GM19467 (cell line): ENCODE results near the gene DNAJC6.
"Not testable (repeated sequence)": the region's sequence is repeated elsewhere in the genome, so short reads cannot be mapped to it uniquely, and the experiment has no call there.

Experiments
- ATAC-seq: cut with Tn5 transposase; IDR thresholded peaks from one replicate; pipeline ENCODE4 v1.9.1; 2021; ENCODE audit warnings: mild to moderate bottlenecking, moderate library complexity; ENCODE audit not compliant: unreplicated experiment

The DNAJC6 gene

DNA sequence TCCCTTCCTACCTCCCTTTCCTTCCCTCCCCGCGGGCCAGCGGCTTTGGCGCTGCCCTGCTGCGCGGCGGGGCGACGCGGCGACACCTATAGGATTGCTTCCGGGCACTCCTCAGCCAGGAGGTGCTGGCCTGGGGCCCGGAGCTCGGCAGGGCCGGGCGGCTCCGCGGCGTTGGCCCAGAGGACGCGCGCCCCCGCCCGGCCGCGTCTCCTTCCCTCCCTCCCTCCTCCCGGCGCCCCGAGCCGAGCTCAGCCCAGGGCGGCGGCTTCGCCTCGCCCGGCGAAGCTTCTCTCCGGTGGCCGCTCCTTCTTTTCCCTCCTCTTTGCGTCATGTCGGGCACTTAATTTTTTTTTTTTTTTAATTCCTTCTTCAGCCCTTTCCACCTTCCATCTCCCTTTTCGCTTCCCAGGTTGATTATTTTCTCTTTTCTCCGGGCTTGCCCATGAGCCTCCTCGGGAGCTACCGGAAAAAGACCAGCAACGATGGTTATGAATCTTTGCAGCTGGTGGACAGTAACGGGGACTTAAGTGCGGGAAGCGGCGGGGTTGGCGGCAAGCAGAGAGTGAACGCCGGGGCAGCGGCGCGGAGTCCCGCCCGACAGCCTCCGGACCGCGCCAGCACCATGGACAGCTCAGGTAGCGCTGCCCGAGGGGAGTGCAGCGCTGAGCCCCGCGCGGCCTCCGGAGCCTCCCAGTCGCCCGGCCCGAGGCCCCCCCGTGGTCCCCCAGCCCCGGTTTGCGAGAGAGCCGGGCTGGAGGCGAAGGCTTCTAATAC, at the start of gene DNAJC6:
DNAJC6 (plus strand) TSS at position 240 of the 774 bp plus-strand sequence; CDS start at position 443, 203 bp downstream.
- ATAC-seq: no peak

DNA sequence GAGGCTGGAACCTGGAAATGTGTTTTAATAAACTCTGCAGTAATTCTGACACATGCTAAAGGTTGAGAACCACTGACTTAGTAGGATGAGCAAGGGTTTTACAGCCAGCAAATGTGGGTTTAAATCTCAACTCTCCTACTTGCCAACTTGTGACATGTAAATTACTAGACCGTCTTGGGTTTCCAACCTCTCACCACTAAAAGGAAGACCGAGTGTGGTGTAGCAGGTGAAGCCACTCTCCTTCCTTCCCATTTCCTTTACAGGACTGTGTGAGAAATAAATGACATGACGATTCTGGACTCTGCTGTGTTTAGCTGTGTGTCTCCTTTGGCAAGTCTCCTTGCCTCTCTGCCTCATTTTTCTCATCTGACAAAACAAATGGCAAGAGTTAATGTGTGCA, 49.5 kb upstream of the DNAJC6 start:
- no peak for ATAC-seq

DNA sequence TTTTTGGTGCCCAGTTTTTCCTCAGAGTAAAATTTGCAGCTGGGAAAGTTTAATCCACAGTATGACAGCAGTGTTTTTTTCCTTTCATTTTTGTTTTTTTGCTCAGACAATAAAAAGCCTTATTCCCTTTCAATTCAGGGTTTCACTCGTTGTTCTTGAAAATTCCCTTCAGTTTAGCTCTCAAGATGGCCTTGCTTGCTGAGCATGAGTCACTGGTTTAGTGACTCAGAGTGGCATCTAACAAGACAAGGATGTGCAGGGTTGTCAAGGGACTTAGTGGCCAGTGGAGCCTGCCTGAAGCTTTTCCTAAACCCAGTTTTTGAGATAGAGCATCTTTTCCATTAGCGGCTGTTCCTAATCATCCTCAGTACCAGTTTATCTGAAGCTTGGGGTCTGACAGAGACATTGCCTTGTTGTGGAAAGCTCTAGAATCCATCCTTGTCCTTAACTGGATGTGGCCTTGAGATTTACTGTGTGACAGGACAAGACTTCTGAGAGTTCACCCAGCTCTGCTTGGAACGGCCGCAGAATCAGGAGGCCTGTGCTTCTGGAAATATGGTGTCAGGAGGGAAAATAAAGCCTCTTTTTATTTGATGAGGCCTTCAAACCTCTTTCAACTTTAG, 48.4 kb upstream of the DNAJC6 start:
- no peak for ATAC-seq

DNA sequence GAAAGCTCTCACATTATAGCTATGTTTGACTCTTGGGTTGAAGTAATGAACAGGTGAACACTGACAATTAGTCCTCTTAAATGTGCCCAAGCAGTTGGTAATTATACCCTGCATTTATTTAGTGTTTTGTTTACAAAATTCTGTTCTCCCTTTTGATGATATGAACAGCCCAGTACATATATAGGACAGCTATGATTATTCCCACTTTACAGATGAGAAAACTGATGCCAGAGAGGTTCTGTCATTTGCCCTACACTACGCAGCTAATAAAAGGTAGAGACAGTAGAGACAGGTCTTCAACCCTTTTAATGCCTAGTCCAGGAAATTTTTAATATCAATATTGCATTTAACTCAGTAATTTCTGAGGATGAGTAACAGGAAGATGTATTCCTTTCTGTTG, 46.1 kb upstream of the DNAJC6 start:
- ATAC-seq: no peak

DNA sequence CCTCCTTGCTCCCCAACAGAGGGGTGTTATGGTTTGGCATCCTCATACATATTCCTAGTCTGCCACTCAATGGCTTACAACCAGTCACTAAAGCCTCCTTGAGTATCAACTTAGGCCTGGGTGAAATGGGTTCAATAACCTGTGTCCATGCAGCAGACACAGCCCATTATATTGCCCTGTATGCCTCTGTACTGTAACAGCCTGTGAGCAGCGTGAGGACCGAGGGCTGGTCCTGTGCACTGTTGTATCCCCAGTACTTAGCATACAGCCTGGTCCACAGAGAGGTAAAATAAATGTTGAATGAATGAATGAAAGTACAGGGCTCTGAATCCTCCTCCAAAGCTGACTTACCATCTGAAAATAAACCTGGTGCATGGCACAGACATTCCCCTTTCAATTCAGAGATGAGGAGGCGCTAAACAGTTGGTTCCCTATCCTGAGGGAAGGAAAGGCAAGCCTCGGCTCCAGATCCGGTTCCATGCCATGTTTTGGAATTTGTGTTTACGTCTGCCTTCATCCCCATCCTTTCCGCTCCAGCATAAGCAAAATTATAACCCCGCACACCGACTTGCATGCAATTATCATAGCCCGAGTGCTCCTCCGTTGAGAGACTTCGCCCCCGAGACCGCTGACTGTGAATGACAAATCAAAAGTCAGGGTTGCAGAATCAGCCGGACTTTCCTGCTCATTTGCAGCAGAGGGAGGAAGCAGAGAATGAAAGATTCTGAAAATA, 45.0 kb upstream of the DNAJC6 start:
- no peak for ATAC-seq

DNA sequence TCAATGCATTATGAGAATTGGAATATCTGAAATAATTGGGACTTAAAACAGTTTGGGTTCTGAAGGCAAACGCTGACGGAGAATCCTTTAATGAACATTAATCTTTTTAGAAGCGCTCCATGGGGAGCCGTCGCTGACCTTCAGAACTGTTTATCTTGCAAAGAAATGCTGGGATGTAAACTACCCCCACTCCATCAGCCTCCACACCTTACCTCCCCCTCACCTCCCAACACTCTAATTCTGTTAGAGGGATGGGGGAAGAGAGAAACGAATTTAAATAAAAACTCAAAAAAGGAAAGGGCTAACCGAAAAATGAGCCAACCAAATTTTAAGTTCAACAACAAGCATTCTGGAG, 44.1 kb upstream of the DNAJC6 start:
- ATAC-seq: no peak

DNA sequence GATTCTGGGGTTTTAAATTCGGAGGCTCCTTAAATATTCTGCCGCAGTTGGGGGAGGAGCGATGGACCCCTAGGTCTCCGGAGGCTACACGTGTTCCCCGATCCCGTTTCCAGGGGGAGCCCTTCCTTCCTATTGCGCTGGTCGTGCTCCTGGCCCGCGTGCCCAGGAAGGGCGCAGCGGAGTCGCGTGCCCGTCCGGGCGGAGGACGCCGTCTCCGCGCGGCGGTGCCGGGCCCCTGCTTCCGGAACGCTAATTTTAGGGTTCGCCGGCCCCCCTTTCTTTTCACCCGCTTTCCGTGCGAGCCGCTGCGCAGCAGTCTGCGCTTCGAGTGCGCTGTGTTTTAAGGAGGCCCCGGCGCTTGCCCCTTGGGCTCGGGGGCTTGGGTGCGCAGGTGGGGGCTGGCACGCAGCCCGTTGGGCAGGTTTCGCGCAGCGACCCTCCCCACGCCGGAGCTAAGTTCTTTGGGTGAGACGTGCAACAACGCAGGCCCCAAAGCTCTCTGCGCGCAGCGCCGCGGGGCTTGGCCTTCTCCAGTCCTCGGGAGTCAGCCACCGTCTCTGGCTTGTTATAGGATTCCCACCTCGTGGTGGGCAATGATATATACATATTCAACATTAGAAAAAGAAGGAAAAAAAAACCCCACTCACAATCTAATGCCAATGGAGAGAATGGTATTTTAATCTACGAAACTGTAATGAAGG, 43.5 kb upstream of the DNAJC6 start:
- ATAC-seq: no peak

DNA sequence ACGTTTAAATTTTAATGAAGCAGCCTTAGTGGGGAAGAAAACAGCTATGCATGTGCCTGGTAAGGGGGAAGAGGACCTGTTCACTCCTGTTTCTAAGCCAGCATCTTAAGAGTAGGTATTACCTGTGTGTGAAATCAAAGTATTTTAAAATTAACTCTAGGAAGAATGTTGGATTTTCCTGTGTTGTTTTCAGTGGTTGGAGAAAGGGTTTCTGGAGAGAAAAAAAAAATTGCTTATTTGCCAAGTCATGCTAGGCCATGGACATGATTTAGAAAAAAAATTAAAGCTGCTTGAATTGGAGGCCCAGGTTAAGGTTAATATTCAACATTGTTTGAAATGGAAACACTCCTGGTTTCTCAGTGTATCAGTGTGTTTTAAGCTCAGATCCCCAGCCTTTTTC, 42.9 kb upstream of the DNAJC6 start:
- ATAC-seq: no peak

DNA sequence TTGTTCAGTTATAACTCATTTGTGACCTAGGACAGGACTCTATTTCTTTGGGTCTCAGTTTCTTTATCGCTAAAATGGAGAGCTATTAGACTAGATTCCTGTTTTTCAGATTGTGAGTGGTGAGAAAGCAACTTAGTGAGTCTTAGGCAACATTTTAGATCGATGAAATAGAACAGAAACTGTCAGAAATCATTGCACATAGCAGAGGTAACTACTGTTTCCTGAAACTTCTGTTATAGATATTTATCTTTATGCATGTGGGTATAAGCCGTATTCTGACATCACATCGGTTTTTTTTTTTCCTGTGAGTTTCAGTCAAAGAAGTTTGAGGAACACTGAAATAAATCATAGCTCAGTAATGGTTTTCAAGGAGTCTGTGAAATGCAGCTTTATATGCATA, 42.1 kb upstream of the DNAJC6 start:
- no peak for ATAC-seq

DNA sequence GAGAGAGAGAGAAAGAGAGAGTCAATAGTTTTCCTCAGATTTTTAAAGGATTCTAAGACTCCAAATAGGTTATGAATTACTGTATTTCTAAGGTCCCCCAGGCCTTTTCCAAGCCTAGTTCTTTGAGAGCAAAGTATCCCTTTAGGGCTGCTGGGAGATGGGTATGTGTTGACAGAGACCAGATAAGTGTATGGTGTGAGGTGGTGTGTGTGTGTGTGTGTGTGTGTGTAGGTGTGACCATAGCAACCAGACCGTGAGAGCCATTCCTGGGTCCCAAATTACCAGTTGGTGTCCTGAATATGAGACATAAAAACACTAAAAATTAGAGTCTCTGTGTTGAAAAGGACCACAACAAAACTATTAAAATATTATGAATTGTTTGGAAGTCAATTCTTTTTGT, 41.7 kb upstream of the DNAJC6 start:
- no peak for ATAC-seq

DNA sequence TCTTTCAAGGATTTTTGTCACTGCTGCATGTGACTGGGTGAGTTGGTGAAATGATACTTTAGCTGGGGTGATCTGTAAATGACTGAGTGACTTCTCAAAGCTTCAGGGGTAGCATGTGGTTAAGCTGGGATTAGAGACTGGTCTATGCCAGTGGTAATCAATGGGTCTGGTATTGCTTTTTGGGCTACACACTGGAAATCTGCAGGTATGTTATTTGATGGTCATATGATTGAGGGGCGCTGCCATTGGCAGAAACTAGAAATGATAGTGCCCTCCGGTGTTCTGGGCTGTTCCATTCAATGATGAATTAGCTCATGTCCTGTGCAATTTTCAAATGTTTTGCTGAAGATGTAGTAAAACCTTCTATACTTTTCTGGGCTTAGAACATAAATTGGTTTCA, 39.7 kb upstream of the DNAJC6 start:
- ATAC-seq: no peak

DNA sequence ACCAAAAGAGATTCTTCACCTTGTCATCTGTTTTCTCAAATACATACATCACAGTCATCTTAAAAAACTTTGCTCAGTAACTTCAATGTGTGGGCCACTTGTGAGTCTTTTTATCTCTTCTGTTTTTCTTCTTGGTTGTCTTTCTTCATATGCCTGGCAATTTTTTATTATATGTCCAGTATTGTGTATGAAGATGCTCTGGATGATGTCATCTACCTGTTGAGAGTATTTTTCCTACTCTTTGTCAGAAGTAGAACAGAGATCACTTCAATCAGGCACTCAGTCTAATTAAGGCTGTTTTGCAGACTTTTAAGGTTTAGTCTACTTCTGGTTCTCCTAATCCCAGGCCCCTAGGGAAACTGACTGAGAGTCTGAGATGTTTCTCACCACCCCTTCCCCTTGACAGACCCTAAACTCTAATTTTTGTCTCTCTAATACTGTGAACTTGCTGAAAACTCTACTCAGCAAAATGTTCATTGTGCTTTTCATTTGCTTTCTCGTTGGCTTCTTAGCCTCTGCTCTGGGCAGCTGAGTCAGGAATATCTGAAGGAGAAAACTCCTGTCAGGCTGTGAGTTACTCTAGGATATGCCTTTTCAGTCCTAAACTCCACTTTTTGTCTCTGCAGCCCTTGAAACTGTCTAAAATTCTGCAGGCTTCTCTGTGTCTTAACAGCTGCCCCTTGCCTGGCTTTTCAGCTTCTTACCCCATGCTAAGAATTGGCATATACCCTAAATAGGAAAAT, 33.0 kb upstream of the DNAJC6 start:
- ATAC-seq: no peak

DNA sequence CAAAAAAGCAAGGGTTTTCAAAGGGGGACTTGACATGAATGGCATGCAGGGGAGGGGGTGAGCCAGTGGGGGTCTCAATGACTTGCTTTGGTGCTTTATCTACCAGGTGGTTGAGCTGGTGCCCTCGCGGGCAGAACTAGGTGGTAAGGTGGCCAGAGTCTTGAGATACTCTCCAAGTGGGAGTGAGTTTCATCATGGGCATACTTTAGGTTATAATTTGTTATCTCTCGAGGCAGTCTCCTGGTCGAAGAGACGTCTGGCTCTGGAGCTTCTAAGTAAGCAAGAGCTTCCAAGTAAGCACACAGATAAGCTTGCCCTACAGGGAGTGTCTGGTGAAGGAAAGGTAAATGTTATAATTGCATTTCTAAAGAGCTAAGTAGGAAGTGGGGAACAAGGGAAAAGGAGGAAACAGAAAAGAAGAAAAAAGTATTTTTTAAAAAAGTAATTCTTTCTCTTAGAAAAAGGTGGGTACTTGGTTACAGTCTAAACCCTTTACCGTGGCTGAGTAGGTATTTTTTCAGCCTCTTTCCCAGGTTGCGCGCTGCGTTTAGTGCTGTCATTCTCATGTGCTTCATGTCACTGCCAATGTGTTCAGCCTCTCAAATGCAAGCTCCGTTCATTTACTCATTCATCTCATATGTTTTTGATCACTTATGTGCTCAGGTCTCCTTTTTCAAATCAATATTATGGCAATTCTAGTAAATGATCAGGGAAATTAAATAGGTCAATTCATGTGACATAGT, 31.6 kb upstream of the DNAJC6 start:
- no peak for ATAC-seq

DNA sequence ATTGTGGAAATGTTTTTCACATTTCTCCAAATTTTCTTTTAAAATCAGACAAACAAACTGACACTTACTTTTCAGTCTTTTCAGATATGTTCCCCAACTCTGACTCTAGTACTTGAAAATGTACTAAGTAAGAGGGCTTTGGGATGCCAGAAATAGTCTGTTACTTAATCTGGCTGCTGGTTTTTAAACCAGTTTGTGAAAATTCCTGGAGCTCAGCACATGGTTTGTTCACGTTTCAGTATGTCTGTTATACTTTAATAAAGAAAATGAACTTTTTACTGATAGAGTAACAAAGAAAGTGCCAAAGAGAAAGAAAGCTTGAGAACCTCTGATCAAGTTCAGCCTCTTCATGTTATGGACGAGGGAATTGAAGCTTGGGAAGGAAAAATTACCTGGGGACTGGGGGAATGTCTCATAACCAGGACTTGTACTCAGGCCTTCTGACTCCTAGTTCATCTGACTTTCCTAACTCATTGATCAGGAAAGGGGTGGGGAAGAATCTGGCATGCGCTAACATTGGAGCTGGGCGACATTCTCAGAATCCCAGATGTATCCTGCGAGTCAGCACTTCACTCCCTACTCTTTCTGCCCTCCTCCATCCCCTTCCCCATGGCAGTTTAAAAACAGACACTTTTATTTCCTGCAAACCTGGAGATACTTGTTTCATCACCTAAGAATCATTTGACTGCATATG, 30.8 kb upstream of the DNAJC6 start:
- no peak for ATAC-seq

DNA sequence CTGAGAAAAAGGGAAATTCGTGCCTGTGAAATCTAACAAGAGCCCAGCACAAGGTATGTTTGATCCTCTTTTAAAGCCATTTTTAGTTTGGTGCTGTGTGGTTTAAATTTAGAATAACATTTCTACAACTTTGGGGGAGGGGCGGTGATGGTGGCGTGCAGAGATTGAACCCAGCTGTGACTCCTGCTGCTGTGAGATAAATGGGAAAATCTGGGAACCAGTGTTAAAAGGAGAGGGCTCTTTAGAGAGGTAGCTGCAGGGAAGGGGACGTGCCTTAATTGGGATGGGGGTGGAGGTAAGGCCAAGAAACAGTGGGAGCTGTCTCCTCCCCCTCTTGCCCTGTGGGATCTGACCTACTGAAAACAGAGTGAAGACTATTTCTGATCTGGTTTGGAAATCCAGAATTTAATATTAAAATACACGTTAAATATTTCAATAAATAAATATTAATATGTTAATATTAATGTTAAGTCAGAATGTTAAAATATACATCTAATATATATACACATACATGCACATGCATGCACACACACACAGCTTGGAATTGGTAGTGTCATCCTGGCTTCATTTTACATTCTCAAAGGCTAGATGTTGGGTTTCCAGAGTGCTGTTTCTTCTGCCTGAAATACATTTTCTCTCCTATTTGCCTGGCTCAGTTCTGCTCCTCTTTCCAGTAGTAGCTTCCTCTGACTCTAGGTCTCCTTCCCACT, 30.1 kb upstream of the DNAJC6 start:
- no peak for ATAC-seq

DNA sequence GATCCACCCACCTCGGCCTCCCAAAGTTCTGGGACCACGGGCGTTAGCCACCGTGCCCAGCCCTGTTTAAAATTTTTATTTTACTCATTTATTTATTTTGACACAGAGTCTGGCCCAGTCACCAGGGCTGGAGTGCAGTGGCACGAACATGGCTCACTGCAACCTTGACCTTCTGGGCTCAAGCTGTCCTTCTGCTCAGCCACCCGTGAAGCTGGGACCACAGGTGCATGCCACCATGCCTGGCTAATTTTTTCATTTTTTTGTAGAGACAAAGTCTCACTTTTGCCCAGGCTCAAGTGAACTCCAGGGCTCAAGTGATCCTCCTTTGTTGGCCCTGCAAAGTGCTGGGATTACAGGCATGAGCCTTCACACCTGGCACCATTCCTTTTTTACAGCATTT, 27.5 kb upstream of the DNAJC6 start:
- ATAC-seq: no peak

DNA sequence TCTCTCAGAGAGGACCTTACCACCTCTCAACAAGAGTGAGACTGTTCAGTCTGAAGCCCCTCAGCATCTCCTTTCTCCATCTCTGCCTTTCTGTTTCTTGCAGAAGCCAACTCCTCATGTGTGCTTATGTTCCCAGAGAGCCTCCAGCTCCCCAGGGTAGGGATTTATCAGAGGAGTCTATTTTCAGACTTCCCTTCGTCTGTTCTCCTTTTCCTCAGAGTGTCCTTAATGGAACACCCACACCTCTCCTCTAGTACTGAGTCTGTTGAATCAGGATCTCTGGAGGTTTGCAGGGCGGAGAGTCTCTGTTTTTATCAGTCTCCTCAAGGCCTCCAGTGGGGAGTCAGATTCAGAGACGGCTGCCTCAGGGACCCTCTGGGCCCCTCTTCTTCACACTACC, 25.1 kb upstream of the DNAJC6 start:
- no peak for ATAC-seq

DNA sequence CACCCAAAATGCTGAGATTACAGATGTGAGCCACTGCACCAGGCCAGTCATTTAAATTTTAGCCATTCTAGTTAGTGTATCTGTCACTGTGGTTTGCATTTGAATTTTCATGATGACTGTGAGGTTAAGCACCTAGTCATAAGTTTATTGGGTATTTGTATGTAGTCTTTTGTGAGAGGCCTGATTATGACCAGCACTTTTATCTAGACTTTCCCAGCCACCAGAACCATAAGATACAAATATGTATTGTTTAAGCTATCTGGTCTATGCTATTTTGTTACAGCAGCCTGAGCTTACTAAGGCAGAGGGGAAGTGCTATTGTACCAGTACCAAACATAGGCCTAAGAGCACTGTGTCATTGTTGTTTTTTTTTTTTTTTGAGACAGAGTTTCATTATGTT, 19.9 kb upstream of the DNAJC6 start:
- ATAC-seq: no peak

DNA sequence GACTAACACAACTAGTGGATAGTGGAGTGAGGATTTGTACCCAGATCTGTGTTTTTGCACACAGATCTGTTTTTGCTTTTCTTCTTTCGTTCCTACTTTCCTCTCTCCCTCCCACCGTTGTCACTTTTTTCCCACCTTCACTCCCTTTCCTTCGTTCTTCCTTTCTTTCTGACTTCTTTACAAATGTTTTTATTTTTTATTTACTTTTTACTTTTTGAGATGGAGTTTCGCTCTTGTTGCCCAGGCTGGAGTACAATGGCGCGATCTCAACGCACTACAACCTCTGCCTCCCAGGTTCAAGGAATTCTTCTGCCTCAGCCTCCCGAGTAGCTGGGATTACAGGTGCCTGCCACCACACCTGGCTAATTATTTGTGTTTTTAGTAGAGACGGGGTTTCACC, 17.5 kb upstream of the DNAJC6 start:
- not testable (repeated sequence) for ATAC-seq
